ENCODE results near the gene S1PR5.
A peak's percentile ranks its signal among the peaks of the same experiment; 100 is the strongest.

S1PR5 gene, protein sequence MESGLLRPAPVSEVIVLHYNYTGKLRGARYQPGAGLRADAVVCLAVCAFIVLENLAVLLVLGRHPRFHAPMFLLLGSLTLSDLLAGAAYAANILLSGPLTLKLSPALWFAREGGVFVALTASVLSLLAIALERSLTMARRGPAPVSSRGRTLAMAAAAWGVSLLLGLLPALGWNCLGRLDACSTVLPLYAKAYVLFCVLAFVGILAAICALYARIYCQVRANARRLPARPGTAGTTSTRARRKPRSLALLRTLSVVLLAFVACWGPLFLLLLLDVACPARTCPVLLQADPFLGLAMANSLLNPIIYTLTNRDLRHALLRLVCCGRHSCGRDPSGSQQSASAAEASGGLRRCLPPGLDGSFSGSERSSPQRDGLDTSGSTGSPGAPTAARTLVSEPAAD

DNA sequence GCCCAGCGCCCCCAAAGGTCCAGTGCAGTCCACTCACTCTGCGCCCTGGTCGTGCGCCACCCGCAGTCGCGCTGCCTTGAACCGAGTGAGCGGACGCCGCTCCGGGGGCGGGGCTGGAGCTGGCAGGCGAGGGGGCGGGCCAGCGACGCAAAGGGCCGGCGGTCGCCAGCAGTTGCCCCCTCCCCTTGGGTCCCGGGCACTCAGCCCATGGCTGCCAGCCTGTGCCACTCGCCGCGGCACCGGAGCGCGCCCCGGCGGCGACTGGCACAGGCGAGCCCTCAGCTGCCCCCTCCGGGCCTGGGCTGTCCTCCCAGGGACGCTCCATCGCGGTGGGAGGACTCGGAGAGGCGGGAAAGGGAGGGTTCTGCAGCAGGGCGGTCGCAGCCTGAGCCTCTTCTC lies at the start of gene S1PR5:
S1PR5 (minus strand) TSS at position 87 of the 399 bp plus-strand sequence. CDS start 2,436 bp downstream, outside the sequence.
- H3K4me3 ChIP-seq (ENCODE audit: control insufficient read depth, low read depth, low read length) = peak within 1 kb of the TSS; percentile 40
- no peak for DNase-seq (ENCODE audit: low read depth)
- TF ChIP-seq, protein P1, sequence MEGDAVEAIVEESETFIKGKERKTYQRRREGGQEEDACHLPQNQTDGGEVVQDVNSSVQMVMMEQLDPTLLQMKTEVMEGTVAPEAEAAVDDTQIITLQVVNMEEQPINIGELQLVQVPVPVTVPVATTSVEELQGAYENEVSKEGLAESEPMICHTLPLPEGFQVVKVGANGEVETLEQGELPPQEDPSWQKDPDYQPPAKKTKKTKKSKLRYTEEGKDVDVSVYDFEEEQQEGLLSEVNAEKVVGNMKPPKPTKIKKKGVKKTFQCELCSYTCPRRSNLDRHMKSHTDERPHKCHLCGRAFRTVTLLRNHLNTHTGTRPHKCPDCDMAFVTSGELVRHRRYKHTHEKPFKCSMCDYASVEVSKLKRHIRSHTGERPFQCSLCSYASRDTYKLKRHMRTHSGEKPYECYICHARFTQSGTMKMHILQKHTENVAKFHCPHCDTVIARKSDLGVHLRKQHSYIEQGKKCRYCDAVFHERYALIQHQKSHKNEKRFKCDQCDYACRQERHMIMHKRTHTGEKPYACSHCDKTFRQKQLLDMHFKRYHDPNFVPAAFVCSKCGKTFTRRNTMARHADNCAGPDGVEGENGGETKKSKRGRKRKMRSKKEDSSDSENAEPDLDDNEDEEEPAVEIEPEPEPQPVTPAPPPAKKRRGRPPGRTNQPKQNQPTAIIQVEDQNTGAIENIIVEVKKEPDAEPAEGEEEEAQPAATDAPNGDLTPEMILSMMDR (conservative IDR thresholded peaks at IDR 0.05; ENCODE audit: control insufficient read depth, insufficient read depth, low read depth, low read length) = no peak

DNA sequence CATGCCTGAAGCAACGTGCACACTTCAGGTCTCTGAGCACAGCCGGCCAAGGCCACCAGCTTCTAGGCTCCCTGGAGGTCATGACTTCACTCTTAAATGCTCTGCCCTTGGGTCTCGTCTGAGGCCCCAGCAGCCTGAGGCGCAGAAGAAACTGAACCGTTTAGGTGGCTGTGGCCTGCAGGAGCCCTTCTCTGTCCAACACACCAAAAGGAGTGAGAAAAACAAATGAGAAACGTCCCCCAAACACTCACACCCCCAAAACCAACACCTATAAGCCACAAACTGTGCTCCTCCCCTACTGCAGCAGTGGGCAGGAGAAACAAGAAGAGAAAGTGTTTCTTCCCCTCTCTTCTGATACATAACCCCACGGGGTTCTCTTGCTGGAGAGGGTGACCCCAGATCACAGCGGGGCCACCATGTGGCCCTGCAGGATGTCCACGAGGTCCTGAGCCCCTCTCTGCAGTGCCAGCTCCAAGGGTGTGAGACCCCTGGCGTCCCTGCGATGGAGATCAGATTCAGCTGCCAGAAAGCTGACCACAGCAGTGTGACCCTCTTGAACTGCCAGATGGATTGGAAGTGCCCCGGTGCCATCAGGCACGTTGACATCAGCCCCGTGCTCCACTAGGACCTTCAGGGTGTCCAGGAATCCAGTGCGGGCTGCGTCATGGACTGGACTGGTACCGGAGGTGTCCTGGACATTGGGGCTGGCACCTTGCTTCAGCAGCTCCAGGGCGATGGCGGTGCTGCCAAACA lies 49.6 kb upstream of the S1PR5 start:
- DNase-seq (ENCODE audit: low read depth) = no peak
- TF ChIP-seq, protein P1 (conservative IDR thresholded peaks at IDR 0.05; ENCODE audit: control insufficient read depth, insufficient read depth, low read depth, low read length) = no peak
- H3K4me3 ChIP-seq (ENCODE audit: control insufficient read depth, low read depth, low read length) = peak overlapping the region; percentile 86

DNA sequence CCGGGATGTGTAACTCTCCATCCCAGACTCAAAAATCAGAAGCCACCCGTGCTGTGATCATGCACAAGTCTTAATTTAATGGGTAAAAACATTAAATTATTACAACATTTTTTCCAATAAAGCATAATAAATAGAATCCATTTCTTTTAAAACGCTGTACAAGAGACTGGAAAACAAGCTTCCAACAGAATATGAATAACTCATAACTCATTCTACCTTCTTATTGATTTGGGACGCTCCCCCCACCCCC lies 49.1 kb upstream of the S1PR5 start:
- peak overlapping the region; percentile 86 for H3K4me3 ChIP-seq (ENCODE audit: control insufficient read depth, low read depth, low read length)
- TF ChIP-seq, protein P1 (conservative IDR thresholded peaks at IDR 0.05; ENCODE audit: control insufficient read depth, insufficient read depth, low read depth, low read length) = no peak
- no peak for DNase-seq (ENCODE audit: low read depth)

DNA sequence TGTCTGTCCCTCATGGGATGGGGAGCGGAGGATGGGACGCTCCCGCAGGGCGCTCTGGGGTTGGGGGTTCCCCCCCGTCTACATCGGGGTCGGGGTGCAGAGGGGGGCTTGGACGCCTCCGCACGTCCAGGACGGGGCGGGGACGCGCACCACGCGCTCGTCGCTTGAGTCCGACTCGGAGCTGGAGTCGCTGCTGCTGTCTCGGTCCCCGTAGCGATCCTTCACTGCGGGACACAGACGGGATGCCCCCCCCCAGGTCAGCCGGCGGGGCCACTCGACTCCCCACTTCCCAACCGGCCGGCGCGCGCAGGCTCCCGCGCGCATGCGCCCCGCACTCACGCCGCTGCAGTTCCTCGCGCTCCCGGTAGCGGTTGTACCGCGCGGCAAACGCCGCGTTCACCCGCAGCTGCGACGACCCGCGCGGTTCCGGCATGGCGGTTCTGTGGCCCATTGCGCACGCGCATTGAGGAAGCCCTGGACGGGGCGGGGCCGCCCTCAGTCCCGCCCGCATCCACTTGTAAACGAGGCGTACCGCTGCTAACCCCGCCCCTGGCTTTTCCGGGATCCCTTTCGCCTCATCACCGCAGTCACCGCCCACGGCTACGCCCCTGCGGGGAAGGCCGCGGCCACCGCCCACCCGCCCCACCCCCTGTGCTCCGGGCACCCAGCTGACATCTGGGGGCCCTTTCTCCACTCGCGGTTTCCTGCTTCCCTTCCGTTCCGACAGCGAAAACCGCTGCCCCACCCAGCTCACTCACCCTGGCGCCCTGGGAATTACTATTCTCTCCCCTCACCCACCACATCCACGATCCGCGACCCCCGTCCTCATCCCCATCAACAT lies 48.5 kb upstream of the S1PR5 start, which contains the start of gene KRI1:
KRI1 (minus strand) TSS at position 444 of the 841 bp plus-strand sequence; CDS start at position 433, 11 bp downstream.
- TF ChIP-seq, protein P1 (conservative IDR thresholded peaks at IDR 0.05; ENCODE audit: control insufficient read depth, insufficient read depth, low read depth, low read length) = no peak
- peak within 1 kb of the TSS; percentile 86 for H3K4me3 ChIP-seq (ENCODE audit: control insufficient read depth, low read depth, low read length)
- peak; percentile 95 for DNase-seq (ENCODE audit: low read depth)

DNA sequence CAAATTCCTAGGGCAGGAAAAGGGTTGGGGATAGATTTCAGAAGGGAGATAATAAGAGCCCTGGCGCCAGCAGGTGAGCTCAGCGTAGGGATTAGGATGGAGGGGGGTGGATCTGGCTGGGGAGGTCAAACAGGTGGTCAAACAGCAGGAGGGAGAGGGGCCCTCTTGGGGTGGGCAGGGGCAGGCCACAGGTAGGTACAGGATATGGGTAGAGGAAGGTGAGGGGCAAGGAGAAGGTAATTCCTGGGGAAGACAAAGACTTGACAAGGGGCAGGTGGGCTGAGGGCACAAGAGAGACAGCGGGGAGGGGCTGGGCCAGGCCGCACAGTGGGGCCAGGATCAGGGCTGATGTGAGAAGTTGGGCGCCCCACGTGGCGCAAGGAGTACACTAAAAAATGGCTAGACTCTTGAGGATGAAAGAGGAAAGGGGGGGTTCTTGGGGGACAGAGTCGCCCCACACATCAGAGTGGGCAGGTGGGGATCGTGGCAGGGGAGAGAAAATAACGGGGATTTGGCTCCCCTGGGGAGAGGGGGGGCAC lies 47.9 kb upstream of the S1PR5 start:
- TF ChIP-seq, protein P1 (conservative IDR thresholded peaks at IDR 0.05; ENCODE audit: control insufficient read depth, insufficient read depth, low read depth, low read length) = peak; percentile 20
- peak overlapping the region; percentile 86 for H3K4me3 ChIP-seq (ENCODE audit: control insufficient read depth, low read depth, low read length)
- DNase-seq (ENCODE audit: low read depth) = peak; percentile 40

DNA sequence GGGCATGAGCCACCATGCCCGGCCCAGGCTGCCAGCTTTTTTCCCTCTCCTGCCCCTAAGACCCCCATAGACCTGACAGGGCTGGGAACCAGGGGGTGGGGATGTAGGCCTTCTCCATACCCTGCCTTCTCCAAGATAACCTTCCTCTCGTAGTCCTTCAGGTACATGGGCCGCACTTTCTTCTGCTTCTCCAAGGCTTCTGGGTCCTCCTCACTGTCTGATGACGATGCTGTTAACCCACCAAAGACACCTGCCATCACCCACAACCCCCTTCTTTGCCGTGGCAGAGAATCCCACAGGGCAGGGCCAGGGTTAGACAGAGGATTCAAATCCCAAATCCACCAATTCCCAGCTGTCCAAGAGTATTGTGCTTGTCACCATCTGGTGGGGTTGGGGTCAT lies 45.4 kb upstream of the S1PR5 start:
- TF ChIP-seq, protein P1 (conservative IDR thresholded peaks at IDR 0.05; ENCODE audit: control insufficient read depth, insufficient read depth, low read depth, low read length) = no peak
- no peak overlapping the region for H3K4me3 ChIP-seq (ENCODE audit: control insufficient read depth, low read depth, low read length)
- no peak for DNase-seq (ENCODE audit: low read depth)

Measured in fibroblast of mammary gland (primary cell).